Keratinocyte (primary cell): ENCODE measurements around the gene GATAD2B.

Experiments used
- EZH2 ChIP-seq: IDR thresholded peaks from one replicate; pipeline ENCODE4 v1.6.1; 2012; ENCODE audit warnings: inconsistent platforms, mild to moderate bottlenecking, low read length, moderate library complexity
- TF ChIP-seq, protein P1 (sequence below), 3 experiments: IDR thresholded peaks in 1 of 3; conservative IDR thresholded peaks in 1 of 3; optimal IDR thresholded peaks in 1 of 3; 2 replicates in 2 of 3; 3 replicates in 1 of 3; pipeline versions ENCODE3 to v1.5.1; 2011; ENCODE audit warnings: low read length in 3 of 3, mild to moderate bottlenecking in 3 of 3, moderate library complexity in 2 of 3, control low read depth in 1 of 3, inconsistent platforms in 1 of 3; ENCODE audit not compliant: insufficient read depth in 2 of 3; ENCODE audit errors: extremely low read depth in 1 of 3

DNA sequence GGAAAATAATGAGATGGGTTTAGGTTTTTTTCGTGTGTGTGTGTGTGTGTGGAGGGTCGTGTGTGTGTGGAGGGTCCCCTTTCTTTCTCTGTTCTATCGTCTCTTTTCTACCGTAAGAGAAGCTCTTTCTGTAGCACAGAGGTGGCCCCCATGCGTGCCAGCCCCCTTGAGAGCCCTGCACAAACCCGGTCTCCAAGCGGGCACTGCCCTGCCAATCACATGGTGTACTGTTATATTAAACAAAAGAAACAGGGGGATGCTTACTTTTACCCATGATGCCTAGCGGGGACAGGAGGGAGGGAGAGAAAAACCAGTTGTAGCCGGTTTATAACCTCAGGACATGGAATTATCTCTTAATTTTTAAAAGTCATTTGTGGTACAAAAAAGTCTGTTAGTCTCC, 41.0 kb downstream of the GATAD2B start:
- TF ChIP-seq, protein P1, sequence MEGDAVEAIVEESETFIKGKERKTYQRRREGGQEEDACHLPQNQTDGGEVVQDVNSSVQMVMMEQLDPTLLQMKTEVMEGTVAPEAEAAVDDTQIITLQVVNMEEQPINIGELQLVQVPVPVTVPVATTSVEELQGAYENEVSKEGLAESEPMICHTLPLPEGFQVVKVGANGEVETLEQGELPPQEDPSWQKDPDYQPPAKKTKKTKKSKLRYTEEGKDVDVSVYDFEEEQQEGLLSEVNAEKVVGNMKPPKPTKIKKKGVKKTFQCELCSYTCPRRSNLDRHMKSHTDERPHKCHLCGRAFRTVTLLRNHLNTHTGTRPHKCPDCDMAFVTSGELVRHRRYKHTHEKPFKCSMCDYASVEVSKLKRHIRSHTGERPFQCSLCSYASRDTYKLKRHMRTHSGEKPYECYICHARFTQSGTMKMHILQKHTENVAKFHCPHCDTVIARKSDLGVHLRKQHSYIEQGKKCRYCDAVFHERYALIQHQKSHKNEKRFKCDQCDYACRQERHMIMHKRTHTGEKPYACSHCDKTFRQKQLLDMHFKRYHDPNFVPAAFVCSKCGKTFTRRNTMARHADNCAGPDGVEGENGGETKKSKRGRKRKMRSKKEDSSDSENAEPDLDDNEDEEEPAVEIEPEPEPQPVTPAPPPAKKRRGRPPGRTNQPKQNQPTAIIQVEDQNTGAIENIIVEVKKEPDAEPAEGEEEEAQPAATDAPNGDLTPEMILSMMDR (optimal IDR thresholded peaks at IDR 0.05 in 1 of 3, IDR thresholded peaks at IDR 0.05 in 1 of 3, conservative IDR thresholded peaks at IDR 0.05 in 1 of 3; ENCODE audit: extremely low read depth in 1 of 3, insufficient read depth in 2 of 3, low read length in 3 of 3), result no peak
- TF ChIP-seq EZH2, result no peak
